ENCODE data around the gene HSH2D.

HSH2D gene

DNA sequence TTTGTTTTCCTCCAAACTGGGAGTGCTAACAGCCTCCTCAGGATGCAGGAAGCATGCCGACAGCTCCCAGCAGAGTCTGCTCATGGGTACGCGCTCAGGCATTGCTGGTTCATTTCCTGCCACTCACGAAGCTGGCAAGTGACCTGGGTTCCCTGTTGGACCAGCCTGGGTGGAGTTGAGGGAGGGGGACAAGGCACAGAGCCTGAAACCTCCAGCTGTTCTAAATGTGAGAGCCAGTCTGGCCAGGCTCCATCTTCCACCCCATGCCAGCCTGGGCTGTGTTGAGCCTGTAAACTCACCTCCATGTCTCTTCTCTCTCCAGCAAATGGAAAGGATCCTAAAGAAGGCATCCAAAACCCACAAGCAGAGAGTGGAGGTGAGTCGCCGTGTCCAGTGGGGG lies 46.7 kb downstream of the HSH2D start:
- ATAC-seq (ENCODE audit: low read depth), result no peak
- Histone ChIP-seq H3K4me1 (ENCODE audit: insufficient read depth, poor library complexity, severe bottlenecking) (peaks cover 4% of the 10 kb centered on the region), H3K4me3 (ENCODE audit: severe bottlenecking) (no peak overlapping the region), H3K27ac (ENCODE audit: poor library complexity, severe bottlenecking) (no peak overlapping the region), H3K27me3 (ENCODE audit: insufficient read depth, poor library complexity, severe bottlenecking) (no peaks in the 10 kb centered on the region), H3K9me3 (ENCODE audit: severe bottlenecking) (no peaks in the 10 kb centered on the region), H3K36me3 (ENCODE audit: low read depth) (peaks cover 50% of the 10 kb centered on the region)
- DNase-seq (ENCODE audit: low spot score), result no peak
- TF ChIP-seq, protein P1, sequence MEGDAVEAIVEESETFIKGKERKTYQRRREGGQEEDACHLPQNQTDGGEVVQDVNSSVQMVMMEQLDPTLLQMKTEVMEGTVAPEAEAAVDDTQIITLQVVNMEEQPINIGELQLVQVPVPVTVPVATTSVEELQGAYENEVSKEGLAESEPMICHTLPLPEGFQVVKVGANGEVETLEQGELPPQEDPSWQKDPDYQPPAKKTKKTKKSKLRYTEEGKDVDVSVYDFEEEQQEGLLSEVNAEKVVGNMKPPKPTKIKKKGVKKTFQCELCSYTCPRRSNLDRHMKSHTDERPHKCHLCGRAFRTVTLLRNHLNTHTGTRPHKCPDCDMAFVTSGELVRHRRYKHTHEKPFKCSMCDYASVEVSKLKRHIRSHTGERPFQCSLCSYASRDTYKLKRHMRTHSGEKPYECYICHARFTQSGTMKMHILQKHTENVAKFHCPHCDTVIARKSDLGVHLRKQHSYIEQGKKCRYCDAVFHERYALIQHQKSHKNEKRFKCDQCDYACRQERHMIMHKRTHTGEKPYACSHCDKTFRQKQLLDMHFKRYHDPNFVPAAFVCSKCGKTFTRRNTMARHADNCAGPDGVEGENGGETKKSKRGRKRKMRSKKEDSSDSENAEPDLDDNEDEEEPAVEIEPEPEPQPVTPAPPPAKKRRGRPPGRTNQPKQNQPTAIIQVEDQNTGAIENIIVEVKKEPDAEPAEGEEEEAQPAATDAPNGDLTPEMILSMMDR (IDR thresholded peaks at IDR 0.05; ENCODE audit: poor library complexity, severe bottlenecking), result no peak

DNA sequence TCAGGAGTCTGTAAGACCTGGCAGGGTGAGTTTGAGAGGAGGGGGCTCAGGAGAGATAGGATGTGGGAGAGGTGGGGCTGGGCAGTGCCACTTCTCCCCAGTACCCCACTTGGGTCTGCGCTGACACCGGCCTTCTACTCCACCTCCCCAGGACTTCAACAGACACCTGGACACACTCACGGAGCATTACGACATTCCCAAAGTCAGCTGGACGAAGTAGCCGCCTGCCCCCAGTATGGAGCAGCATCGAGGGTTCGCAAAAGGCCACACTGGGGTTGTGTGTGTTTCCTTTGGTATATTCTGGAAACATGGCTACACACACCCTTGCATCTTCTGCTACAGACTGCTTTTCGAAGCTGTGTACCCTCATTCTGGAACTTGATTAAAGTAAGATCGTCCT lies 47.3 kb downstream of the HSH2D start:
- Histone ChIP-seq H3K36me3 (ENCODE audit: low read depth) (peaks cover 50% of the 10 kb centered on the region), H3K9me3 (ENCODE audit: severe bottlenecking) (no peaks in the 10 kb centered on the region), H3K27ac (ENCODE audit: poor library complexity, severe bottlenecking) (no peak overlapping the region), H3K4me1 (ENCODE audit: insufficient read depth, poor library complexity, severe bottlenecking) (peaks cover 4% of the 10 kb centered on the region), H3K27me3 (ENCODE audit: insufficient read depth, poor library complexity, severe bottlenecking) (no peaks in the 10 kb centered on the region), H3K4me3 (ENCODE audit: severe bottlenecking) (no peak overlapping the region)
- ATAC-seq (ENCODE audit: low read depth), result no peak
- TF ChIP-seq, protein P1 (IDR thresholded peaks at IDR 0.05; ENCODE audit: poor library complexity, severe bottlenecking), result no peak
- DNase-seq (ENCODE audit: low spot score), result no peak

DNA sequence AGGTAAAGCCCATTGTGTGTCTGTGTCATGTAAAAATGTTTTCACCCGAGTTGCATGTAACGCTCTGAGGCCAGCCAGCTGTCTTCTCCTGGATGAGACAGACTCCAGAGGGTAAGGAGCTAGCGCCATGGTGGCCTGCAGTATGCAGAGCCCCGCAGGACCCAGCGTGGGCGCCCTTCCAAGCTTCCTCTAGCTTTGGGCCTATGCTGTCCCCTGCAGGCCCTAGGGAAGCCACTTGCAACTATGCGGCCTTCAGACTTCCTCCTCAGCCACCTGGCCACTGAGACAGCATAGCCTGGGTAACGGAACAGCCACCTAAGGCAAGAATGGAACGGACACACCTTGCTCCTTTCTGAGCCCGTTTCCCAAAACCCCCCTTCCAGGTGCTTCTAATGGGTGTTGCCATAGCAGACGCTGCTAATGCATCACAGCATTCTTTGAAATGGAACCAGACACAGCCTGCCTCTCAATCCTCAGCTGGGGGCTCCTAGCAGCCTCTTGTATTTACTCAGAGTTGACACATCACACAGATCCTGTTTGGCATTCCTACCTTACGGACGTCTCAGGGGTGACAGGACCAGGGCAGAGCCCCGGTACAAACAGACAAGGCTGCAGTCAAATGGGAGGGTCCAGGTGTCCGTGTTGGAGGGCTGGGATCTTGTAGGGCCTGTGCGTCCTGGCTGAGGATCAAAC lies 47.9 kb downstream of the HSH2D start:
- TF ChIP-seq, protein P1 (IDR thresholded peaks at IDR 0.05; ENCODE audit: poor library complexity, severe bottlenecking), result no peak
- H3K36me3 ChIP-seq (ENCODE audit: low read depth), result peaks cover 48% of the 10 kb centered on the region
- no peaks in the 10 kb centered on the region for H3K27me3 ChIP-seq (ENCODE audit: insufficient read depth, poor library complexity, severe bottlenecking)
- ATAC-seq (ENCODE audit: low read depth), result no peak
- H3K27ac ChIP-seq (ENCODE audit: poor library complexity, severe bottlenecking), result no peak overlapping the region
- no peak overlapping the region for H3K4me3 ChIP-seq (ENCODE audit: severe bottlenecking)
- peaks cover 3% of the 10 kb centered on the region for H3K4me1 ChIP-seq (ENCODE audit: insufficient read depth, poor library complexity, severe bottlenecking)
- no peak for DNase-seq (ENCODE audit: low spot score)
- H3K9me3 ChIP-seq (ENCODE audit: severe bottlenecking), result no peaks in the 10 kb centered on the region

DNA sequence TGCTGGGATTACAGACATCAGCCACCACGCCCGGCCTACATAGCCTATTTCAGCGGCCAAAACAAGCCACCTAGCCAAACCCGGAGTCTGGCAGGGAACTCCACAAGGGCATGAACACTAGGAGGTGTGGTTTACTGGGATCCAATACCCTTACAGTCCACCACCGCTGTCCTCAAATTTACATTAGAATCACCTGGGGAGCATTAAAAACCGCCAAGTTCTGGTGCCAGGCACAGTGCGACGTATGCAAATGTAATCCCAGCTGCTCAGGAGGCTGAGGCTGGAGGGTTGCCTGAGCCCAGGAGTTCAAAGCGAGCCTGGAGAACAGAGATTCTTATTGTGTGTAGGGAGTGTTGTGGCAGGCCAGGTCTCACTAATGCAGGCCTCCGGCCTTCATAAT lies 50.0 kb downstream of the HSH2D start:
- ATAC-seq (ENCODE audit: low read depth) (no peak), DNase-seq (ENCODE audit: low spot score) (no peak)
- H3K27ac ChIP-seq (ENCODE audit: poor library complexity, severe bottlenecking), result no peak overlapping the region
- no peak overlapping the region for H3K4me3 ChIP-seq (ENCODE audit: severe bottlenecking)
- H3K9me3 ChIP-seq (ENCODE audit: severe bottlenecking), result no peaks in the 10 kb centered on the region
- H3K4me1 ChIP-seq (ENCODE audit: insufficient read depth, poor library complexity, severe bottlenecking), result peaks cover 9% of the 10 kb centered on the region
- peaks cover 28% of the 10 kb centered on the region for H3K36me3 ChIP-seq (ENCODE audit: low read depth)
- TF ChIP-seq, protein P1 (IDR thresholded peaks at IDR 0.05; ENCODE audit: poor library complexity, severe bottlenecking), result no peak
- H3K27me3 ChIP-seq (ENCODE audit: insufficient read depth, poor library complexity, severe bottlenecking), result no peaks in the 10 kb centered on the region

DNA sequence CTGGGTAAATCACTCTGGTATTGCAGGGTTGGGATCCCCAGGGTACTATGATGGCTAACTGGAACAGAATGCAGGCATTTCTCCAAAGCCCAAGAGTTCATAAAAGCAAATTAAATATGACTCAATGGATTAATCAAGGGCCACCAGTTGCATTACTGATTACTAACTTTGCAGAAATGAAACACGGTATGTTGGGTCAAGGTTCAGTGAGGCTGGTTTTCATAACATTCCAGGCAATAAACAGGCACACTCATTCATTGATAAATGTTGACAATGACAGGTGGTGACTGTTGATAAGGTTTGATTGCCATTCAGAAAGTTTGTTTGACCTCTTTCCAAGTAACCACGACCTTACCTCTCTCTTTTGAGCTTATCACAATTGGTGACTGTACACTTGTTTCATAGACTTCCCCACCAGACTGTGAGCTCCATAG lies 53.7 kb downstream of the HSH2D start:
- Histone ChIP-seq H3K9me3 (ENCODE audit: severe bottlenecking) (no peaks in the 10 kb centered on the region), H3K36me3 (ENCODE audit: low read depth) (peaks cover 4% of the 10 kb centered on the region), H3K4me3 (ENCODE audit: severe bottlenecking) (peak overlapping the region; percentile 62), H3K27me3 (ENCODE audit: insufficient read depth, poor library complexity, severe bottlenecking) (no peaks in the 10 kb centered on the region), H3K4me1 (ENCODE audit: insufficient read depth, poor library complexity, severe bottlenecking) (peaks cover 9% of the 10 kb centered on the region), H3K27ac (ENCODE audit: poor library complexity, severe bottlenecking) (peak overlapping the region; percentile 59)
- DNase-seq (ENCODE audit: low spot score) (no peak), ATAC-seq (ENCODE audit: low read depth) (peak; percentile 17; the same call in 2 of the 3 replicates)
- TF ChIP-seq, protein P1 (IDR thresholded peaks at IDR 0.05; ENCODE audit: poor library complexity, severe bottlenecking), result no peak
